Cardiac septum (tissue), 1 donor: Measurements from ENCODE around the gene MYO1E. TPM values are rescaled to one million over a fixed set of nuclear protein-coding genes. Genes with fewer than 3 reads are reported as not detected.
"Not testable (repeated sequence)": the region's sequence is repeated elsewhere in the genome, so short reads cannot be mapped to it uniquely, and the experiment has no call there.

ENCODE experiments used
- DNase-seq: peaks from one replicate; pipeline ENCODE4 v3.0.0-alpha.2; 2020; ENCODE audit warnings: low spot score
- intact Hi-C: fragments of 100-400 bp; cut with DNase I; formaldehyde crosslinking; loops from one replicate; pipeline ENCODE4 v1.14.0; 2022
- total RNA-seq: library from RNA; stranded (reverse); fragmentation: NEBNext Ultra II Directional; extraction: Animal tissue kit (Norgen Biotek cat#: 25700); gene quantifications from one replicate; pipeline ENCODE4 v1.2.1, GENCODE V29; 2021
- donor health status: DM: no; HTN: no; CAD: no.

MYO1E gene
- total RNA-seq, 1 donor from 2014 or later, result 41.0 TPM

DNA sequence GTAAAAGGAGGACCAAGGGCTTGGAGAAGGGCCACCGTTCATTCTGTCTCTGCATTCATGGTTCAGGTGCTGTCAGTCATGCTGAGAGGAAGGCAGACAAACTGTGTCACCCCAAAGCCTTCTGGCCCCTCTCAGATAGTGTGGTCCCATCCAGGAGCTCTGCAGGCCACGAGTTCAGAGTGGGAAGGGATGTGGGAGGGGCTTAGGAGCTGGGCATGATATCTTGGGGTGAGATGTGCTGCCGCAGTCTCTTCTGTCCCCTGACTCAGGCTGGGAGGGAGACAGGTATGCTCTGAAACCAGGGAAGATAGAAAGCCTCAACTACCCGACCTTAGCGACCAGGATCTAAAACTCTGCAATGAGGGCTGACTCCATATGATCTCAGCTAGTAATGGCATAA lies 19.6 kb upstream of the MYO1E start:
- intact Hi-C loops, result no loop called here
- DNase-seq, result no peak

DNA sequence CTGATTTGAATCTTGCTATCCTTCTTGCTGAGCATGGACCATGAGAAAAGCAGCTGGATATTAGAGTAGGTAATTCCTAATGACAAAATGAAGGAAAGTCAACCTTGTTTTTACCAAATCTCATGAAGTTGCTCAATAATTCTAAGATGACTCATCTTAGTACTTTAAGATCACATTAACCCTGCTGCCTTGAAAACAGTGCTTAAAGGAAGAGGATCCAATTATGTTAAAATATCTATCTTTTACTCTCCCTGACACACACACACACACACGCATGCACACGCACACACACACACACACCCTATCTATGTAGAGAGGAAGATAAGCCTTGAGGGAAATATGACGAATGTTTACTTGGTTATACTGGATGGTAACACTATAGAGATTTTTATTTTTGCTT lies 16.0 kb upstream of the MYO1E start:
- intact Hi-C loops, result no loop called here

DNA sequence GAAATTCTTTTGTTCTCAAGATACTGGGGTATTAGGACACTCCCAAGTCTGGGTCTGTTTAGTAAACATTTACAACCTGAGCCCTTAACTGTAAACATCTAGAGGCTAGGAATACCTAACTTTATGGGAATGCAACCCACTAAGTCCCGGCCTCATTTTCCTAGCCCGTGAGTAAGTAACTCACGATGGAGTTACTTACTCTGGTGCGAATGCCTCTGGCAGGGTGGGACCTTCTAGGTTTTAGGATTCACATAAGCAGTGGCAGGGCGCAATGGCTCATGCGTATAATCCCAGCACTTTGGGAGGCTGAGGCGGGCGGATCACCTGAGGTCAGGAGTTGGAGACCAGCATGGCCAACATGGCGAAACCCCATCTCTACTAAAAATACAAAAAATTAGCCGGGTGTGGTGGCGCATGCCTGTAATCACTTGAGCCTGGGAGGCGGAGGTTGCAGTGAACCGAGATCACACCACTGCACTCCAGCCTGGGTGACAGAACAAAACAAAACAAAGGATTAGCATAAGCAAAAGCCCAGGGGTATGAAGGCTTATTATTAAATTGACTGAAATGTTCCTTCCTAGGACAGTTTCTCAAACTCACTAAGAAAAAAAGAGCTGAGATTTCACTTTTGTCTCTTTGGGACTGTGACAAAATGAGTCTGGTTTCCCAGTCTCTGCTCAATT lies 14.7 kb upstream of the MYO1E start:
- DNase-seq, intact Hi-C loops: not testable (repeated sequence)

More for the DNA sequence above, 16.0 kb upstream of the MYO1E start:
- no peak for DNase-seq

GRCh38 chr15:59385171-59385570 lies 12.5 kb upstream of the MYO1E start:
- DNase-seq, result no peak
- intact Hi-C loops, result no loop called here

DNA sequence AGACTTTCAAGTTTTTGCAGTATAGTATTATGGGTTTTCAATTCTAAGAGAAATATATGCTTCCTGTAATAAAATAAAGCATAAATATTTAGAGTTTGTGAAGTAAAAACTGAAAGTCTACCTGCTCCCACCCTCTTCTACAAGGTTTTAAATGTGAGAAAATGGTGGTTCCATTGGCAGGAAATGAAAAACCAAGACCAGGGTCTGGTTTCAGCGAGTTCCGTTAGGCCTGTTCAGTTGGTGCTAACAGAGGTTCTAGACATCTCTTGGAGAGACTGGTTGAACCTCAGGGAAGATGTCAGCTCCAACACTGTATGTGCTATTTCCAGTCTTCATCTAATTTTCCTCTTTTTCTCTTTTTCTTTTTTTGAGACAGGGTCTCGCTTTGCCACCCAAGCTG lies 11.8 kb upstream of the MYO1E start:
- no peak for DNase-seq
- intact Hi-C loops, result no loop called here

DNA sequence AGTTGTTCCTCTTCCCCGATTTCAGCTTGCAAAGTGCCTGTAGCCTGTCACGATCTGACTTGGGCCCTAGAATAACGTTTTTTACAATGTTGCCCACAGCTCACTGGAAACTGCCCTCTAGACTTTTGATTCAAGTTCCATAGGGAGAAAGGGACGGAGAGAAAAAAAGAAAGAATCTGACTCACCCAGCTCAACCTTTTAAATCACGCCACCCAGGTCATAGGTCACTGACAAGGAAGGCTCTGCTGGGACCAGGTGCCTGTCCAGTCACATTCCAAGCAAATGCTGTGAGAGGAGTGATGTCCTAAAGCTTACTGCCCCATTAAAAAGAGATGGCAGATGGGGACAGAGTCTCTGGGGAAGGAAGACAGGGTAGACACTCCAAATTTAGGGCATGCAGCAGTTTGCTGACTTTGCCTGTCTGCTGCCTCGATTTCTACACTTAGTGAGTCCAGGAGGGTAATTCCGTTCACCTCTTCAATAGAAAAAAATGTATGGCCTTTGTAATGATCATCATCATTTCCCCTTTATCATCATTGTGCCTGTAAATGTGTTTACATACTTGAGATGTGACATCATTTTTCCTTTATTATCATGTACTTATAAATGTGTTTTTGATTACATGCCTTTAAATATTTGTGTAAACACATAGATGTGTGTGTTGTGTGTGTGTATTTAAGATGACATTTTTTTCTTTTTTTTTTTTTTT lies 8.4 kb upstream of the MYO1E start:
- intact Hi-C loops, result no loop called here
- no peak for DNase-seq

DNA sequence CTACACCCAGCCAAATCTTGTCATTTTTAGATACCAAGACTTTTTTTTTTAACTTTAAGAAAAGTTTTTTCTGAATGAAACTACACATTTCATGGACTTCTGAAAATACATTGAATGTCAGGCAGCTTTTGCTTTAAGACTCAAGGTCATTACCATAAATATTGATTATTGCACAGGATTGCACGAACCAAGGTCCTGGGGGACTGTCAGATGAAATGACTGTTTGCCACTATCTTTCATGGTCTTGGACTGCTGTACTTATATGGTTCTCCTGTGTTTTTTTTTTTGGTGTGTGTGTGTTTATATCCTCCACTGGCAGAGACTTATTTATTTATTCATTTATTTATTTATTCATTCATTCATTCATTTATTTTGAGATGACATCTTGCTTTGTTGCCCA lies 6.9 kb upstream of the MYO1E start:
- intact Hi-C loops, result loop anchor here (5.0 to 10.0 kb wide), 2 partner anchors 113 to 135 kb away; no protein-coding TSS in a partner anchor
- no peak for DNase-seq

GRCh38 chr15:59378855-59379254 lies 6.2 kb upstream of the MYO1E start:
- intact Hi-C loops, result loop anchor here (5.0 to 10.0 kb wide), 2 partner anchors 113 to 134 kb away; no protein-coding TSS in a partner anchor
- DNase-seq, result no peak

DNA sequence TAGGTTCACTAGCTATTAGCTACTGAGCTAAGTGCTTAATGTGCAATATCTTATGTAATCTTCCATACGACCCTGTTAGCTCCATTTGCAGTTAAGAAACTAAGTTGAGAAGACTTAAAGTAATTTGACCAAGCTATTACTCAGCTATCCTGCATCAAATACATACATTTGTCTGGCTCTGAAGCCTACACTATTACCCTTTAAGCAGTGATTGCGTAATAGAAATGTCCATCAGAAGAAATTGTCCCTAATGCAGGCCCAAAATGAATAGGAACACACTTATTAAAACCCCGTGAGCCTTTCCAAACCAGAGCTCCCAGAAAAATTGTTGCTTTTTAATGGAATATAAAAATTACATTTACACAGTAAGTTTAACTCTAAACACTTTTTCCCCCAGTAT lies 5.3 kb upstream of the MYO1E start:
- DNase-seq, result no peak
- intact Hi-C loops, result loop anchor here (5.0 to 10.0 kb wide), 2 partner anchors 114 to 133 kb away; no protein-coding TSS in a partner anchor

DNA sequence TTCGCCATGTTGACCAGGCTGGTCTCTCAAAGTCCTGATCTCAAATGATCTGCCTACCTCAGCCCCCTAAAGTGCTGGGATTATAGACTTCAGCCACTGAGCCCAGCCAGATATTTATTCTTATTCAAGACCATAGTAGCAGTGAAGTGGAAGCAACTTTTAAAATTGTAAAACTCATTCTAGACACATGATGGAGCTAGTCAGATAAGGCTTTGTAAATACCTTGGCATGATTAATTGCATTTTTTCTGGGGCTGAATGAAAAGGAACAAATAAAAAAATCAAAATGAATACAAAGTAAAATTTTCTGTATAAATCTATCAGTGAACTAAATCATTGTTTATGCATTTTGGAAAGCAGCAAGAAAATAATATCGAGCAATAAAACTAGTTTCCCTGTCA lies 4.1 kb upstream of the MYO1E start:
- intact Hi-C loops, result loop anchor here (5.0 to 10.0 kb wide), 2 partner anchors 116 to 132 kb away; no protein-coding TSS in a partner anchor
- DNase-seq, result no peak

- intact Hi-C loops, result loop anchor here (5.0 to 10.0 kb wide), 3 partner anchors 76 to 196 kb away; no protein-coding TSS in a partner anchor
- DNase-seq, result no peak
Observed at GRCh38 chr15:59373215-59373614, 544 bp upstream of the MYO1E start.

DNA sequence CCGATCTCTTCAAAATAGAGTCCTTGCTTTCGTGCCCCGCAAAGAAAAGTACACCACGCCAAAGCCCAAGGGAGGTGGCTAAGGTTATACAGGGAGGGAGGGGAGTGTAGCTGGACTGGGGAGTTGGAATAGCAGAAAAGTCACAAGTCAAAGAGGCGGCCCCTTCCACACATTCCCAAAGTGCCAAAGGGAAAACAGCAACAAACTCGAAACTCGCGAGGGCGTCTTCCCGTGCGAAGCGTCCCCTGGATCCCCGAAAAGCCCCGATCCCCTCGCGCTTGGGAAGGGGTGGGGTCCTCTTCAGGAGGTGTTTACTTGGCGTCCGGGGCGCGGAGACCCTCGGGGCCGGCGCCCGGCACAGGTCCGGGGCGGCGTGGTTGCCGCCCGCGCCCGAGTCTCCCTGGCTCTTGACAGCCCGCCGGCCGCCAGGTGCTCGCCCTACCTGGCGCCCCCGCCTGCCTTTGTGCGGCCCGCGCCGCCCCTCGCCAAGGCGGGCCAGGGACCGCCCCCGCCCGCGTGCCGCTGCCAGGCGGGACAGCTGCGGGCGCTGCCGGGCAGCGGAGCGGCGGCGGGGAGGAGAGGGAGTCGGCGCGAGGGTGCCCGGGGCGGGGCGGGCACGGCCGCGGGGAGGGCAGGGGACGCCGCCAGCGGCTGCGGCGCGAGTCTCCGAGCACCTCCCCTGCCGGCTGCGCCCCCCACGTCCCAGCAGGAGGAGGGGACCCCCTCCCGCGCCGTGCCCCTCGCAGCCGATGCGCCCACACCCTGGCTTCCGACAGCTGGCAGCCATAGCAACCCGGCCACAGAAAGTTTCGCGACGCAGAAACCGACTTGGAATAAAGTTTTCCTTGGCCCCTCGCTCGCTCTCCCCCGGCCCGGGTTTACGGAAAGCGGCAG lies 966 bp downstream of the MYO1E start:
- intact Hi-C loops, result loop anchor here (1.0 to 10.0 kb wide), 4 partner anchors 66 to 194 kb away; no protein-coding TSS in a partner anchor
- no peak for DNase-seq

- intact Hi-C loops, result no loop called here
- DNase-seq, result no peak
Observed at GRCh38 chr15:59369597-59369996, 3.1 kb downstream of the MYO1E start.

GRCh38 chr15:59367022-59367451 lies 5.6 kb downstream of the MYO1E start:
- no peak for DNase-seq
- intact Hi-C loops, result no loop called here

GRCh38 chr15:59366333-59367021 lies 6.2 kb downstream of the MYO1E start:
- intact Hi-C loops, result no loop called here
- DNase-seq, result no peak

DNA sequence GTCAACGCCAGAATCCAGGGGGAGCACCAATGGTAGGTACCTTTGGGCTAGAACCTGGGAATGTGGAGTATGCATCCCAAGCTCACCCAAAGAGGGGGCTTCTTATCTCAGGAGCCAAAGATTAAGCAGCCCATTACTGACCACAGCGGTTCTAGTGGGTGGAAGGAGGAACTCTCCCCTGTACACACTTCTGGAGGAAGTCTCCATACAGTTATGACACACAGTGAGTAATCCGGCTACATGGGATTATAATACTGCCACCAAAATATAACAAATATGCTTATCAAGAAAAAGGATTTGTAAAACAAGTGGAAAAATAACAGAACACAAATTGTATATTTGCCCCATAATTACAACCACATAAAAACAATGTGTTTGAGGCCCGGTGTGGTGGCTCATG lies 8.4 kb downstream of the MYO1E start:
- no peak for DNase-seq
- intact Hi-C loops, result no loop called here

DNA sequence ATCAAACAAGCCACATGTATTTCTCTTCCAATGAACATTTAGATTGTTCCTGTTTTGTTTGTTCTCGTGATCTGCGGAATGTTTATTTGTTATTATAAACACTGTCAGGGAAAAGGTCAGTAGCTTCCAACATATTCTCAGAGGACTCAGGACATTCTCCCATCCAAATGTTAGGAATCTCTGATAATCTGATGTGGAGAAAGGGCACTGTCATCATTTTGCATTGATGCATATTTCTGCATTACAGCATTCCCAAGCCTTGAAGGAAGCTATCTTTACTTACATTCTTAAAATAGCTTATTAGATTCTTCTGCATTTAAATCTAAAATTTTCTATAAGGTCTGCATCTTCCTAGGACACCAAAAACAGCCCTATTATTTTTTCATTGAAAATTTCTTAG lies 10.3 kb downstream of the MYO1E start:
- intact Hi-C loops, result no loop called here

GRCh38 chr15:59360896-59361295 lies 11.8 kb downstream of the MYO1E start:
- no peak for DNase-seq
- intact Hi-C loops, result no loop called here

More for the DNA sequence above, 10.3 kb downstream of the MYO1E start:
- no peak for DNase-seq

GRCh38 chr15:59360305-59360704 lies 12.4 kb downstream of the MYO1E start:
- DNase-seq, result no peak
- intact Hi-C loops, result no loop called here
